Activated CD4-positive, alpha-beta T cell treated with anti-CD3 and anti-CD28 coated beads, Interleukin-2, amount 10 ng/mL, durations not matched to agents 7 days and 5 days (primary cell): ENCODE results near the gene ZNF346. TPM values are rescaled to one million over a fixed set of nuclear protein-coding genes. Genes with fewer than 3 reads are reported as not detected.
A peak's percentile ranks its signal among the peaks of the same experiment; 100 is the strongest.

Source experiments
- CTCF ChIA-PET: fragments of 350-600 bp; sonication (Branson Sonifier 250); formaldehyde crosslinking; loops from one replicate; lab custom pipeline; 2021; ENCODE audit warnings: antibody characterized with exemption; lab: Charles Lee
- POLR2A ChIA-PET: fragments of 350-600 bp; sonication (Branson Sonifier 250); formaldehyde crosslinking; loops from one replicate; lab custom pipeline; 2021; ENCODE audit warnings: antibody characterized with exemption; lab: Charles Lee
- DNase-seq: peaks from one replicate; pipeline ENCODE4 v3.0.0-alpha.2; 2020
- H3K27ac Mint-ChIP-seq: one replicate; pipeline ENCODE4 v1.8.0; 2021; ENCODE audit warnings: mild to moderate bottlenecking, moderate library complexity, mixed read lengths
- H3K27me3 Mint-ChIP-seq: one replicate; pipeline ENCODE4 v1.8.0; 2021; ENCODE audit warnings: mixed read lengths
- H3K36me3 Mint-ChIP-seq: one replicate; pipeline ENCODE4 v1.8.0; 2021; ENCODE audit warnings: low read depth, mixed read lengths
- H3K4me1 Mint-ChIP-seq: one replicate; pipeline ENCODE4 v1.8.0; 2021; ENCODE audit warnings: mixed read lengths
- H3K4me3 Mint-ChIP-seq: one replicate; pipeline ENCODE4 v1.8.0; 2021; ENCODE audit warnings: mild to moderate bottlenecking, moderate library complexity, mixed read lengths
- H3K9me3 Mint-ChIP-seq: one replicate; pipeline ENCODE4 v1.8.0; 2021; ENCODE audit warnings: mixed read lengths
- total RNA-seq, 2 experiments: library from RNA; stranded (reverse); gene quantifications; one replicate each; pipeline ENCODE4 v1.2.3, GENCODE V29; 2021

ZNF346 gene
- total RNA-seq, 2 experiments from 2014 or later: 27.6 to 28.0 TPM

- POLR2A ChIA-PET: no interaction called here
- no peaks in the 10 kb centered on the region for H3K36me3 Mint-ChIP-seq
- no peak for DNase-seq
- no peaks in the 10 kb centered on the region for H3K9me3 Mint-ChIP-seq
- H3K4me1 Mint-ChIP-seq: no peaks in the 10 kb centered on the region
- H3K27ac Mint-ChIP-seq: no peak overlapping the region
- peaks cover 8% of the 10 kb centered on the region for H3K27me3 Mint-ChIP-seq
- CTCF ChIA-PET: interaction anchor here (1.0 to 1.4 kb wide), 2 partner anchors 9 to 420 kb away, joined by 3 to 4 read pairs; no protein-coding TSS in a partner anchor
- H3K4me3 Mint-ChIP-seq: no peak overlapping the region
Observed at GRCh38 chr5:177080265-177080664, 57.8 kb downstream of the ZNF346 start.

- POLR2A ChIA-PET: no interaction called here
Observed at GRCh38 chr5:177081859-177082258, 59.4 kb downstream of the ZNF346 start.

GRCh38 chr5:177083357-177083756 is 60.9 kb downstream of the ZNF346 start:
- H3K36me3 Mint-ChIP-seq: peaks cover 1% of the 10 kb centered on the region
- H3K9me3 Mint-ChIP-seq: no peaks in the 10 kb centered on the region
- peaks cover 28% of the 10 kb centered on the region for H3K27me3 Mint-ChIP-seq
- no peak overlapping the region for H3K4me3 Mint-ChIP-seq
- H3K4me1 Mint-ChIP-seq: peaks cover 10% of the 10 kb centered on the region
- ChIA-PET POLR2A (no interaction called here), CTCF (interaction anchor here (1.0 to 4.0 kb wide), 3 partner anchors 9 to 23 kb away, joined by 3 to 17 read pairs (median 7); no protein-coding TSS in a partner anchor)
- H3K27ac Mint-ChIP-seq: no peak overlapping the region
- no peak for DNase-seq

More at GRCh38 chr5:177081859-177082258, 59.4 kb downstream of the ZNF346 start:
- peaks cover 7% of the 10 kb centered on the region for H3K4me1 Mint-ChIP-seq
- peaks cover 20% of the 10 kb centered on the region for H3K27me3 Mint-ChIP-seq
- H3K36me3 Mint-ChIP-seq: no peaks in the 10 kb centered on the region
- no peak overlapping the region for H3K27ac Mint-ChIP-seq
- no peak for DNase-seq
- no peaks in the 10 kb centered on the region for H3K9me3 Mint-ChIP-seq
- H3K4me3 Mint-ChIP-seq: no peak overlapping the region
- CTCF ChIA-PET: interaction anchor here (0.6 to 1.3 kb wide), 2 partner anchors 10 to 78 kb away, joined by 3 read pairs; no protein-coding TSS in a partner anchor

GRCh38 chr5:177084175-177084574 is 61.7 kb downstream of the ZNF346 start:
- H3K4me3 Mint-ChIP-seq: no peak overlapping the region
- peaks cover 1% of the 10 kb centered on the region for H3K36me3 Mint-ChIP-seq
- H3K4me1 Mint-ChIP-seq: peaks cover 10% of the 10 kb centered on the region
- peaks cover 36% of the 10 kb centered on the region for H3K27me3 Mint-ChIP-seq
- POLR2A ChIA-PET: no interaction called here
- no peak overlapping the region for H3K27ac Mint-ChIP-seq
- no peaks in the 10 kb centered on the region for H3K9me3 Mint-ChIP-seq
- CTCF ChIA-PET: interaction anchor here (1.0 to 4.4 kb wide), 4 partner anchors 10 to 29 kb away, joined by 3 to 27 read pairs (median 12); no protein-coding TSS in a partner anchor
- no peak for DNase-seq

- CTCF ChIA-PET: interaction anchor here (0.8 to 4.4 kb wide), 5 partner anchors 14 to 318 kb away, joined by 3 to 27 read pairs (median 3); no protein-coding TSS in a partner anchor
- H3K4me1 Mint-ChIP-seq: peaks cover 10% of the 10 kb centered on the region
- peak overlapping the region; percentile 11 for H3K27ac Mint-ChIP-seq
- H3K36me3 Mint-ChIP-seq: peaks cover 1% of the 10 kb centered on the region
- POLR2A ChIA-PET: no interaction called here
- H3K27me3 Mint-ChIP-seq: peaks cover 36% of the 10 kb centered on the region
- H3K4me3 Mint-ChIP-seq: peak overlapping the region; percentile 53
- no peaks in the 10 kb centered on the region for H3K9me3 Mint-ChIP-seq
- no peak for DNase-seq
Observed at GRCh38 chr5:177085985-177086653, 63.6 kb downstream of the ZNF346 start.

GRCh38 chr5:177086654-177087397 is 64.3 kb downstream of the ZNF346 start, which contains the start of gene FGFR4:
FGFR4 (plus strand) TSS chr5:177086915; CDS start chr5:177089603, 2,688 bp downstream.
- POLR2A ChIA-PET: no interaction called here
- CTCF ChIA-PET: interaction anchor here (0.8 to 4.4 kb wide), 7 partner anchors 15 to 318 kb away, joined by 3 to 27 read pairs (median 3); no protein-coding TSS in a partner anchor
- peak; percentile 59 for DNase-seq
- Mint-ChIP-seq H3K9me3 (no peaks in the 10 kb centered on the region), H3K4me3 (peak within 1 kb of the TSS; percentile 53), H3K4me1 (peaks cover 10% of the 10 kb centered on the region), H3K27ac (peak within 1 kb of the TSS; percentile 11), H3K36me3 (peaks cover 1% of the 10 kb centered on the region), H3K27me3 (peaks cover 36% of the 10 kb centered on the region)

- Mint-ChIP-seq H3K36me3 (peaks cover 1% of the 10 kb centered on the region), H3K9me3 (no peaks in the 10 kb centered on the region), H3K27ac (no peak overlapping the region), H3K27me3 (peaks cover 36% of the 10 kb centered on the region), H3K4me3 (peak overlapping the region; percentile 32), H3K4me1 (peaks cover 10% of the 10 kb centered on the region)
- POLR2A ChIA-PET: no interaction called here
- no peak for DNase-seq
- CTCF ChIA-PET: interaction anchor here (0.9 to 4.4 kb wide), 3 partner anchors 17 to 31 kb away, joined by 3 to 27 read pairs (median 3); no protein-coding TSS in a partner anchor
Observed at GRCh38 chr5:177087398-177088005, 65.0 kb downstream of the ZNF346 start.

- POLR2A ChIA-PET: interaction anchor here (0.7 kb wide), 1 partner anchor 116 kb away, joined by 3 read pairs; no protein-coding TSS in a partner anchor
Observed at GRCh38 chr5:177089127-177089526, 66.6 kb downstream of the ZNF346 start.

GRCh38 chr5:177089825-177090641 is 67.5 kb downstream of the ZNF346 start:
- Mint-ChIP-seq H3K36me3 (peaks cover 1% of the 10 kb centered on the region), H3K27me3 (peaks cover 31% of the 10 kb centered on the region), H3K27ac (no peak overlapping the region), H3K4me3 (no peak overlapping the region), H3K9me3 (no peaks in the 10 kb centered on the region), H3K4me1 (peaks cover 10% of the 10 kb centered on the region)
- POLR2A ChIA-PET: interaction anchor here (0.7 kb wide), 1 partner anchor 115 kb away, joined by 3 read pairs; no protein-coding TSS in a partner anchor
- CTCF ChIA-PET: interaction anchor here (1.1 kb wide), 1 partner anchor 27 kb away, joined by 3 read pairs; no protein-coding TSS in a partner anchor
- no peak for DNase-seq

More at GRCh38 chr5:177089127-177089526, 66.6 kb downstream of the ZNF346 start:
- DNase-seq: no peak
- H3K4me1 Mint-ChIP-seq: peaks cover 10% of the 10 kb centered on the region
- no peak overlapping the region for H3K27ac Mint-ChIP-seq
- peaks cover 1% of the 10 kb centered on the region for H3K36me3 Mint-ChIP-seq
- H3K27me3 Mint-ChIP-seq: peaks cover 32% of the 10 kb centered on the region
- no peak overlapping the region for H3K4me3 Mint-ChIP-seq
- CTCF ChIA-PET: no interaction called here
- H3K9me3 Mint-ChIP-seq: no peaks in the 10 kb centered on the region

- DNase-seq: no peak
- CTCF ChIA-PET: interaction anchor here (1.1 to 1.3 kb wide), 2 partner anchors 20 to 27 kb away, joined by 3 to 4 read pairs; no protein-coding TSS in a partner anchor
- Mint-ChIP-seq H3K4me3 (no peak overlapping the region), H3K27ac (no peak overlapping the region), H3K4me1 (peaks cover 10% of the 10 kb centered on the region), H3K36me3 (peaks cover 1% of the 10 kb centered on the region), H3K9me3 (no peaks in the 10 kb centered on the region), H3K27me3 (peaks cover 23% of the 10 kb centered on the region)
- POLR2A ChIA-PET: no interaction called here
Observed at GRCh38 chr5:177090813-177091212, 68.3 kb downstream of the ZNF346 start.

- no peak overlapping the region for H3K4me3 Mint-ChIP-seq
- no peak for DNase-seq
- no peaks in the 10 kb centered on the region for H3K9me3 Mint-ChIP-seq
- H3K36me3 Mint-ChIP-seq: peaks cover 1% of the 10 kb centered on the region
- ChIA-PET CTCF (interaction anchor here (1.3 kb wide), 1 partner anchor 20 kb away, joined by 4 read pairs; no protein-coding TSS in a partner anchor), POLR2A (no interaction called here)
- peaks cover 6% of the 10 kb centered on the region for H3K4me1 Mint-ChIP-seq
- H3K27ac Mint-ChIP-seq: no peak overlapping the region
- H3K27me3 Mint-ChIP-seq: peaks cover 19% of the 10 kb centered on the region
Observed at GRCh38 chr5:177091232-177091631, 68.7 kb downstream of the ZNF346 start.
